Fibroblast of lung (primary cell): ENCODE measurements around the gene SOX11. TPM values are rescaled to one million over a fixed set of nuclear protein-coding genes. Genes with fewer than 3 reads are reported as not detected.
A peak's percentile ranks its signal among the peaks of the same experiment; 100 is the strongest.

ENCODE experiments used
- DNase-seq, 2 donors: peaks; one replicate each; pipeline versions ENCODE4 v3.0.0 to v3.0.0-alpha.2; 2010; ENCODE audit warnings: low read depth in 2 of 2
- H2AFZ ChIP-seq: 2 replicates; pipeline ENCODE4 v1.5.1; 2012; ENCODE audit warnings: low read length, control low read depth, inconsistent platforms
- H3K27ac ChIP-seq: 2 replicates; pipeline ENCODE4 v1.5.1; 2011; ENCODE audit warnings: low read length, control low read depth; ENCODE audit not compliant: insufficient read depth
- H3K27me3 ChIP-seq: 2 replicates; pipeline ENCODE4 v1.5.1; 2011; ENCODE audit warnings: mild to moderate bottlenecking, low read length; ENCODE audit not compliant: control insufficient read depth, insufficient read depth
- H3K36me3 ChIP-seq: 2 replicates; pipeline ENCODE4 v1.5.1; 2011; ENCODE audit warnings: low read length; ENCODE audit not compliant: control insufficient read depth, insufficient read depth
- H3K4me1 ChIP-seq: 2 replicates; pipeline ENCODE4 v1.5.1; 2011; ENCODE audit warnings: low read length; ENCODE audit not compliant: control insufficient read depth, insufficient read depth; ENCODE audit errors: extremely low read depth
- H3K4me2 ChIP-seq: 2 replicates; pipeline ENCODE4 v1.5.1; 2011; ENCODE audit warnings: low read length, control low read depth; ENCODE audit not compliant: insufficient read depth; ENCODE audit errors: extremely low read depth
- H3K4me3 ChIP-seq, 4 experiments: fragments of 200-600 bp in 1 of 4; sonication (generic) in 1 of 4; replicated peaks in 1 of 4; 2 replicates each; pipeline ENCODE4 v1.5.1; 2011 to 2016; ENCODE audit warnings: low read length in 4 of 4, low read depth in 3 of 4, mild to moderate bottlenecking in 3 of 4, control low read depth in 2 of 4, inconsistent platforms in 1 of 4, mixed read lengths in 1 of 4; ENCODE audit not compliant: insufficient read depth in 1 of 4; ENCODE audit errors: control extremely low read depth in 1 of 4
- H3K79me2 ChIP-seq: 2 replicates; pipeline ENCODE4 v1.5.1; 2012; ENCODE audit warnings: mild to moderate bottlenecking, low read length, inconsistent platforms; ENCODE audit not compliant: control insufficient read depth, insufficient read depth
- H3K9ac ChIP-seq: 2 replicates; pipeline ENCODE4 v1.5.1; 2011; ENCODE audit warnings: mild to moderate bottlenecking, low read length, control low read depth; ENCODE audit not compliant: insufficient read depth
- H3K9me3 ChIP-seq: 2 replicates; pipeline ENCODE4 v1.5.1; 2012; ENCODE audit warnings: low read depth, low read length; ENCODE audit not compliant: control insufficient read depth, insufficient read depth
- H4K20me1 ChIP-seq: 2 replicates; pipeline ENCODE4 v1.5.1; 2011; ENCODE audit warnings: low read length; ENCODE audit not compliant: control insufficient read depth, insufficient read depth; ENCODE audit errors: extremely low read depth
- EZH2 ChIP-seq: IDR thresholded peaks from 2 replicates; pipeline ENCODE4 v1.5.1; 2012; ENCODE audit warnings: low read length, control low read depth, mild to moderate bottlenecking; ENCODE audit errors: missing control alignments
- polyA plus RNA-seq, 2 donors: library from polyadenylated mRNA; depleted of rRNA in 1 of 2; stranded (reverse) in 1 of 2; unstranded in 1 of 2; fragments of >200 nt; gene quantifications; 2 replicates each; pipeline ENCODE4 v1.2.1, GENCODE V29; 2011 to 2012; ENCODE audit warnings: missing spikeins in 1 of 2
- total RNA-seq: library from RNA; depleted of rRNA; stranded (reverse); fragments of >200 nt; gene quantifications from 2 replicates; pipeline ENCODE4 v1.2.1, GENCODE V29; 2014
- TF ChIP-seq, protein P1 (sequence below), 2 donors: IDR thresholded peaks in 1 of 2; conservative IDR thresholded peaks in 1 of 2; 1 replicate in 1 of 2; 2 replicates in 1 of 2; pipeline ENCODE4 v1.5.1; 2011 to 2012; ENCODE audit warnings: low read length in 2 of 2, control low read depth in 1 of 2, inconsistent platforms in 1 of 2, low read depth in 1 of 2, mild to moderate bottlenecking in 1 of 2

Gene SOX11
- total and polyA plus RNA-seq, 2 donors (not counting 1 experiment from before 2014, with no cell fraction given), result 0.99 to 1.2 TPM

DNA sequence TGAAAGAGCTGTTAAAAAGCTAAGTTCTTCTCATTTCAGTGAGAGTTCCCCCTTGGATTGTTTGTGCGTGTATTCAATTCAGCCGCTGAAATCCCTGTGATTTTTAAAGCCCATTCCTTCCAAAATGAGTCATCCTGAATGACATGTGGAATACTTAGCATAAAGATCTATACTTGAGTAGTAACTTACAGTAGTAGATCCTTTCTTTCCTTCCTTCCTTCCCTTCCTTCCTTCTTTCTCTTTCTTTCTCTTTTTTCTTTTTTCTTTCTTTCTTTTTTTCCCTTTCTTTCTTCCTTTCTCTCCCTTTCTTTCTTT, 18.2 kb upstream of the SOX11 start:
- Histone ChIP-seq H3K27ac (no peak overlapping the region), H3K4me1 (no peaks in the 10 kb centered on the region), H3K4me3 (peak overlapping the region in 1 of 4 experiments; percentile 47)

DNA sequence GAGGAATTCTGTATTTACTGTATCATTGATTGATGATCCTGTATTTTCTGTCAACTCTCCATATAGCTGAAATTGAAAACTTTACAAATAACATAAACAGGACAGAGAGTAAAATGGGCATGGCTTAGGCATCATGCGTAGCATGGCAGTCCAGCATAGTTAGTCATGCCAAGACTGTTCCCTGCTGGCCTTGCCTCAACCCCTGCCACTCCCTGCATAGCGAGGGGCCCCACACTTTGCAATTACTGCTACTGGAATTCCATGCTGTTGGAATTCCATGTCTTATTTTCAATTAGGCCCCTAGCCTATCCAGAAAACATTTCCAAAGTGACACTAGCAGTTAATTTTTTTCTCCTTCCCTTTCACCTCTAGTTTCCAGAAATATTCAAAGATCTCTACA, 15.1 kb upstream of the SOX11 start:
- Histone ChIP-seq H3K9ac (no peak overlapping the region), H3K79me2 (no peaks in the 10 kb centered on the region), H3K27me3 (no peaks in the 10 kb centered on the region), H3K4me1 (no peaks in the 10 kb centered on the region), H4K20me1 (no peaks in the 10 kb centered on the region), H3K4me2 (no peak overlapping the region), H3K27ac (no peak overlapping the region), H3K9me3 (no peaks in the 10 kb centered on the region), H3K36me3 (no peaks in the 10 kb centered on the region), H2AFZ (no peak overlapping the region), H3K4me3 (no peak overlapping the region)
- TF ChIP-seq, protein P1, sequence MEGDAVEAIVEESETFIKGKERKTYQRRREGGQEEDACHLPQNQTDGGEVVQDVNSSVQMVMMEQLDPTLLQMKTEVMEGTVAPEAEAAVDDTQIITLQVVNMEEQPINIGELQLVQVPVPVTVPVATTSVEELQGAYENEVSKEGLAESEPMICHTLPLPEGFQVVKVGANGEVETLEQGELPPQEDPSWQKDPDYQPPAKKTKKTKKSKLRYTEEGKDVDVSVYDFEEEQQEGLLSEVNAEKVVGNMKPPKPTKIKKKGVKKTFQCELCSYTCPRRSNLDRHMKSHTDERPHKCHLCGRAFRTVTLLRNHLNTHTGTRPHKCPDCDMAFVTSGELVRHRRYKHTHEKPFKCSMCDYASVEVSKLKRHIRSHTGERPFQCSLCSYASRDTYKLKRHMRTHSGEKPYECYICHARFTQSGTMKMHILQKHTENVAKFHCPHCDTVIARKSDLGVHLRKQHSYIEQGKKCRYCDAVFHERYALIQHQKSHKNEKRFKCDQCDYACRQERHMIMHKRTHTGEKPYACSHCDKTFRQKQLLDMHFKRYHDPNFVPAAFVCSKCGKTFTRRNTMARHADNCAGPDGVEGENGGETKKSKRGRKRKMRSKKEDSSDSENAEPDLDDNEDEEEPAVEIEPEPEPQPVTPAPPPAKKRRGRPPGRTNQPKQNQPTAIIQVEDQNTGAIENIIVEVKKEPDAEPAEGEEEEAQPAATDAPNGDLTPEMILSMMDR (conservative IDR thresholded peaks at IDR 0.05 in 1 of 2, IDR thresholded peaks at IDR 0.05 in 1 of 2; ENCODE audit: low read depth in 1 of 2, low read length in 2 of 2), result no peak
- no peak for TF ChIP-seq EZH2
- no peak for DNase-seq

More for the DNA sequence above, 18.2 kb upstream of the SOX11 start:
- H3K4me2 ChIP-seq, result no peak overlapping the region
- no peak overlapping the region for H2AFZ ChIP-seq
- no peaks in the 10 kb centered on the region for H3K36me3 ChIP-seq
- peak; percentile 54 to 58 for DNase-seq
- no peaks in the 10 kb centered on the region for H3K79me2 ChIP-seq
- no peak overlapping the region for H3K9ac ChIP-seq
- TF ChIP-seq, protein P1 (conservative IDR thresholded peaks at IDR 0.05 in 1 of 2, IDR thresholded peaks at IDR 0.05 in 1 of 2; ENCODE audit: low read depth in 1 of 2, low read length in 2 of 2), result no peak
- no peak for TF ChIP-seq EZH2
- no peaks in the 10 kb centered on the region for H3K27me3 ChIP-seq
- no peaks in the 10 kb centered on the region for H3K9me3 ChIP-seq
- no peaks in the 10 kb centered on the region for H4K20me1 ChIP-seq

DNA sequence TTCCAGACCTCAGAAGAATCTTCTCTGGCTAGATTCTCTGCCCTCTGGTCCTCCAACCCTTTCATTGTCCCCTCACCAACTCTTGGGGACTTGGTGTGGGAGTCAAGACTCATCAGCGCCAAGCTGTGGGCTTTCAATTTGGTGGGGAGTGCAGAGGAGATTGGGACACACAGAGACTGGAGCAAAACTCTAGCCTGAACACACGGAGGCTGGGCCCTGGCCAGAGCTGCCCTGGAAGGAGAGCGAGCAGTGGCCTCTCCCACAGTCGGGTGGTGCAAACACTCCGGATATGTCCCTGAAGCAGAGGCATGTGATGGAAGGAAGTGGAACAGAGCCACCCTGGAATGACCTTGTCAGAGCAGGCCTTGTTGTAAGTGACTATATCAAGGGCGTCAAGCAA, 8.7 kb upstream of the SOX11 start:
- no peaks in the 10 kb centered on the region for H3K9me3 ChIP-seq
- no peak overlapping the region for H3K9ac ChIP-seq
- DNase-seq, result no peak
- H4K20me1 ChIP-seq, result no peaks in the 10 kb centered on the region
- no peak overlapping the region for H3K4me3 ChIP-seq
- H3K4me2 ChIP-seq, result no peak overlapping the region
- no peaks in the 10 kb centered on the region for H3K79me2 ChIP-seq
- no peak overlapping the region for H2AFZ ChIP-seq
- H3K4me1 ChIP-seq, result no peaks in the 10 kb centered on the region
- no peak overlapping the region for H3K27ac ChIP-seq
- no peak for TF ChIP-seq EZH2
- TF ChIP-seq, protein P1 (conservative IDR thresholded peaks at IDR 0.05 in 1 of 2, IDR thresholded peaks at IDR 0.05 in 1 of 2; ENCODE audit: low read depth in 1 of 2, low read length in 2 of 2), result no peak
- no peaks in the 10 kb centered on the region for H3K36me3 ChIP-seq
- no peaks in the 10 kb centered on the region for H3K27me3 ChIP-seq
